Central memory CD4-positive, alpha-beta T cell (primary cell): Measurements from ENCODE around the gene S100A2.
"Not testable (repeated sequence)": the region's sequence is repeated elsewhere in the genome, so short reads cannot be mapped to it uniquely, and the experiment has no call there.

Source experiments
- DNase-seq: peaks from one replicate; pipeline ENCODE4 v3.0.0; 2022

S100A2 gene

GRCh38 chr1:153588033-153588432, 22.4 kb upstream of the S100A2 start:
- not testable (repeated sequence) for DNase-seq

- DNase-seq = no peak
Measured at GRCh38 chr1:153587314-153587713, 21.7 kb upstream of the S100A2 start.

GRCh38 chr1:153586347-153586746, 20.7 kb upstream of the S100A2 start:
- no peak for DNase-seq

- no peak for DNase-seq
Measured at GRCh38 chr1:153585006-153585405, 19.4 kb upstream of the S100A2 start.

GRCh38 chr1:153583976-153584375, 18.3 kb upstream of the S100A2 start:
- no peak for DNase-seq

GRCh38 chr1:153583514-153583913, 17.9 kb upstream of the S100A2 start:
- not testable (repeated sequence) for DNase-seq

GRCh38 chr1:153582836-153583235, 17.2 kb upstream of the S100A2 start:
- not testable (repeated sequence) for DNase-seq

- no peak for DNase-seq
Measured at GRCh38 chr1:153578936-153579335, 13.3 kb upstream of the S100A2 start.

- no peak for DNase-seq
Measured at GRCh38 chr1:153578490-153578889, 12.8 kb upstream of the S100A2 start.

- DNase-seq = no peak
Measured at GRCh38 chr1:153577624-153578051, 12.0 kb upstream of the S100A2 start.

GRCh38 chr1:153577138-153577537, 11.5 kb upstream of the S100A2 start:
- DNase-seq = no peak

GRCh38 chr1:153575497-153575896, 9.9 kb upstream of the S100A2 start:
- DNase-seq = not testable (repeated sequence)

- DNase-seq = not testable (repeated sequence)
Measured at GRCh38 chr1:153575081-153575491, 9.4 kb upstream of the S100A2 start.

- DNase-seq = no peak
Measured at GRCh38 chr1:153573351-153573750, 7.7 kb upstream of the S100A2 start.

GRCh38 chr1:153572569-153573015, 6.9 kb upstream of the S100A2 start:
- DNase-seq = peak; percentile 30

GRCh38 chr1:153571706-153572105, 6.1 kb upstream of the S100A2 start:
- DNase-seq = no peak

GRCh38 chr1:153570874-153571273, 5.2 kb upstream of the S100A2 start:
- DNase-seq = no peak

GRCh38 chr1:153569465-153569864, 3.8 kb upstream of the S100A2 start:
- DNase-seq = no peak

GRCh38 chr1:153568367-153569099, 2.9 kb upstream of the S100A2 start:
- DNase-seq = peak; percentile 70

- no peak for DNase-seq
Measured at GRCh38 chr1:153567621-153568366, 2.1 kb upstream of the S100A2 start.

GRCh38 chr1:153566414-153567371, 1.0 kb upstream of the S100A2 start:
- DNase-seq = peak; percentile 56

- no peak for DNase-seq
Measured at GRCh38 chr1:153563991-153564390, 1.7 kb downstream of the S100A2 start.

- no peak for DNase-seq
Measured at GRCh38 chr1:153563483-153563901, 2.2 kb downstream of the S100A2 start.
